Mucosa of descending colon (tissue), 3 donors: ENCODE results near the gene BCKDK. TPM values are rescaled to one million over a fixed set of nuclear protein-coding genes. Genes with fewer than 3 reads are reported as not detected.
"Not testable (repeated sequence)": the region's sequence is repeated elsewhere in the genome, so short reads cannot be mapped to it uniquely, and the experiment has no call there.

ENCODE experiments used
- ATAC-seq: fragments of 200-7000 bp; cut with Tn5 transposase; one replicate; pipeline ENCODE4 v1.9.1; 2020; ENCODE audit warnings: mild to moderate bottlenecking, moderate library complexity
- DNase-seq, 3 donors: peaks; one replicate each; pipeline ENCODE4 v3.0.0-alpha.2; 2020
- H3K36me3 ChIP-seq: fragments of 200-600 bp; one replicate; pipeline ENCODE4 v1.8.0; 2021; ENCODE audit warnings: low read depth, mild to moderate bottlenecking
- H3K4me1 ChIP-seq: fragments of 200-600 bp; one replicate; pipeline ENCODE4 v1.8.0; 2021; ENCODE audit warnings: low read depth, mild to moderate bottlenecking
- H3K4me3 ChIP-seq: fragments of 200-600 bp; one replicate; pipeline ENCODE4 v1.8.0; 2021; ENCODE audit warnings: mild to moderate bottlenecking
- H3K9me3 ChIP-seq: fragments of 200-600 bp; one replicate; pipeline ENCODE4 v1.8.0; 2021; ENCODE audit warnings: mild to moderate bottlenecking
- CTCF ChIP-seq: fragments of 200-600 bp; IDR thresholded peaks from one replicate; pipeline ENCODE4 v1.8.0; 2022; ENCODE audit warnings: antibody characterized with exemption, mild to moderate bottlenecking
- intact Hi-C, 2 donors: fragments of 100-400 bp; cut with DNase I in 1 of 2; cut with micrococcal nuclease in 1 of 2; formaldehyde crosslinking; loops; one replicate each; pipeline versions ENCODE4 v1.11.0 to v1.11.1; 2022; cut with DNase I, micrococcal nuclease
- total RNA-seq, 3 donors: library from RNA; stranded (reverse); fragmentation: NEBNext Ultra II Directional in 2 of 3; extraction: Animal tissue kit (Norgen Biotek cat#: 25700) in 2 of 3; gene quantifications; one replicate each; pipeline versions ENCODE4 v1.2.1 to v1.2.4, GENCODE V29; 2021 to 2023
- donor health status: DM: no; HTN: no; CAD: no; lungs with moderate emphysema.
- donor health status: DM: no; HTN: no; CAD: no.
- donor health status: DM: no; HTN: yes; CAD: no.

The BCKDK gene
- total RNA-seq, 3 donors from 2014 or later = 31.7 to 40.1 (median 36.6) TPM

- intact Hi-C loops = no loop called here
- Histone ChIP-seq H3K4me3 (peak within 1 kb of the TSS; percentile 46), H3K9me3 (no peaks in the 10 kb centered on the region), H3K4me1 (peaks cover 54% of the 10 kb centered on the region), H3K36me3 (no peaks in the 10 kb centered on the region)
- DNase-seq (peak; percentile 94 to 95 (median 95)), ATAC-seq (peak; percentile 63)
- TF ChIP-seq CTCF = no peak
Observed at GRCh38 chr16:31135535-31136286, 27.5 kb downstream of the BCKDK start, which contains the start of gene PRSS8. TSS of gene PRSS8 (minus strand) at chr16:31135727. CDS start at chr16:31135498, 229 bp downstream.

- TF ChIP-seq CTCF = no peak
- DNase-seq (no peak), ATAC-seq (no peak)
- peaks cover 55% of the 10 kb centered on the region for H3K4me1 ChIP-seq
- H3K4me3 ChIP-seq = no peak overlapping the region
- intact Hi-C loops = no loop called here
- H3K9me3 ChIP-seq = no peaks in the 10 kb centered on the region
- H3K36me3 ChIP-seq = no peaks in the 10 kb centered on the region
Observed at GRCh38 chr16:31136287-31136662, 28.1 kb downstream of the BCKDK start.

GRCh38 chr16:31136822-31137499 lies 28.8 kb downstream of the BCKDK start:
- ATAC-seq, intact Hi-C loops, DNase-seq, H3K4me3 ChIP-seq, H3K36me3 ChIP-seq, H3K9me3 ChIP-seq: not testable (repeated sequence)
- peaks cover 55% of the 10 kb centered on the region for H3K4me1 ChIP-seq

DNA sequence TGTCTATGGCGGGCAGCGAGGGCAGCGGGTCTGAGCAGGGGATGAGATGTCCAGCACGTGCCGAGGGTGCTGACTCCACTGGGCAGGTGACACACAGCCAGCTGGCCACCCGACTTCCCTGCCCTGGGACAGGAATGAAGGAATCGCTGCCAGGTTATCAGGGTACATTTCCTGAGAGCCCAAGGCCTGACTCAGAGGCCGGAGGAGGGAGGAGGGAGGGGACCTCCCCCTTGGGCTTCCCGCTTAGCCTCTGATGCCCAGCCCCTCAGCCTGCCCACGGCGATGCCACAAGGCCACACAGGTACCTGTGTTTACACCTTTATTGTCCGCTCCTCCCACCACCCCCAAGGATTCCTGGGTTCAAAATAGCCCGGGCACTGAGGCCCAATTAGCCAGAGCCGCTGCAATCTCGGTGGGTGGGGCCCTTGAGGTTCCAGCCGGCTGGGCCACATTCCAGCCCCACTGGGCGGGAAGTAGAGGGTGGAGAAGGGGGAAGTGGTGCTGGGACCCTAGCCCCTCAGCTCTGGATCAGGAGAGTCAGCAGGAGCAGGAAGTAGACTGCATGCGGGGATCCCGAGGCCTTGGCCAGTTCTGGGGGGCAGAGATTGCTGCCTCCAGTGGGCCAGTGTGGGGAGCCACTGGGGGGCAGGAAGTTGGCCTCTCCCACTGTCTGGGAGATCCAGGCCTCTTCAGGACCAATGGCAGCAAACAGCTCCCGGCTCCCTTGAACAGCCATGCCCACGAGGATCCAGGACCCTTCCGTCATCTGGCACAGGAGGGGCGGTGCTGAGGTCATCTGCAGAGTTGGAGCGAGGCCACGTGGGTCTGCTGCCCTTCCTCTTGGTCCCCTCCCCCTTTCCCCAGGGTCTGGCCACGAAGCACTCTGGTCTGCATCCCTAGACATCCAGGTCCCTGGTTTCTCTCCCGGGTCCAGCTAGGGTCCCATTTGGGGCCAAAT lies 30.7 kb downstream of the BCKDK start:
- no peak overlapping the region for H3K4me3 ChIP-seq
- no peaks in the 10 kb centered on the region for H3K9me3 ChIP-seq
- TF ChIP-seq CTCF = no peak
- H3K36me3 ChIP-seq = peaks cover 3% of the 10 kb centered on the region
- peaks cover 36% of the 10 kb centered on the region for H3K4me1 ChIP-seq
- intact Hi-C loops = no loop called here
- ATAC-seq = peak; percentile 49
- DNase-seq = peak; percentile 91 to 93 (median 91)

DNA sequence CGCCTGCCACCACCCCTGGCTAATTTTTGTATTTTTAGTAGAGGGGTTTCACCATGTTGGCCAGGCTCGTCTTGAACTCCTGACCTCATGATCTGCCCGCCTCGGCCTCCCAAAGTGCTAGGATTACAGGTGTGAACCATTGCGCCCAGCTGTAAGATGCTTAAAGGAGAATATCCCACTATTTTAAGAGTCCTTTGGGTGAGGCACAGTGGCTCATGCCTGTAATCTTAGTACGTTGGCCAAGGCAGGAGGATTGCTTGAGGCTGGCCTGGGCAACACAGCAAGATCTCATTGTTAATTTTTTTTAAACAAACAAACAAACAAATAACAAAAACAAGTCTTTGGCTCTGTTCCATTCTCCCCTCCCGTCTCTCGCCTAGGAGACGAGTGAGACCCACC lies 32.9 kb downstream of the BCKDK start:
- ATAC-seq, H3K4me3 ChIP-seq, H3K36me3 ChIP-seq, DNase-seq, H3K9me3 ChIP-seq: not testable (repeated sequence)
- intact Hi-C loops = loop anchor here in 1 of 2 donors (10.0 kb wide), 1 partner anchor 156 kb away; the partner anchor contains the start of gene HSD3B7
- H3K4me1 ChIP-seq = peaks cover 34% of the 10 kb centered on the region

DNA sequence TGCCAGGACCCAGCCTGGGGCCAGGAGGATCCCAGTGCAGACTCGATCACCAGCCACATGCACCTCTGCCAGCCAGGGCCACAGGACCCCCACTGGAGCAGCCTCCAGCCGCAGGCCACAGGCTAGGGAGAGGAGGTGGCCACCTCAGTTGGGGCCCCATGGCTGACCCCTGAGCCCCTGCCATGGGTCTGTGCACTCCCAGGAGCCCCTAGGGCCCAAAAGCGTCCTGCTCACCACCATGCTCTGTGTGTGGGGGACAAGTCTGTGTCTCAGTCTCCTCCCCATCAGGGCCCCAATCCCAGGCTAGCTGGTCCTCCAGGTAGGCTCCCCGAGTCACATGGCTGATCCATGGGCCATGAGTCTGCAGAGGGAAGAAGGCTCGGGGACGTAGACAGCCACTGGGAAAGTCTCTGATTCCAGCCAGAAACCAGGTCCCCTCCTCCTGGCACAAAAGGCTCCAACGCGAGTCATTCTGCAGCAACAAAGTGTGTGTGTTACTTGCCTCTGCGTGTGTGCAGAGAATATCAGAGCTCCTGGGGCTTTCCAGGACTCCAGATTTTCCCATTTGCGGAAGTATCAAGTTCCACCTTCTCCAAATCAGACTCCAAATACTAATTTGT lies 33.4 kb downstream of the BCKDK start:
- DNase-seq = peak; percentile 35 to 71 (median 69)
- peak; percentile 3 for ATAC-seq
- no peak for TF ChIP-seq CTCF
- peaks cover 3% of the 10 kb centered on the region for H3K36me3 ChIP-seq
- intact Hi-C loops = loop anchor here in 1 of 2 donors (10.0 kb wide), 1 partner anchor 157 kb away; the partner anchor contains the start of gene HSD3B7
- no peaks in the 10 kb centered on the region for H3K9me3 ChIP-seq
- H3K4me3 ChIP-seq = no peak overlapping the region
- peaks cover 32% of the 10 kb centered on the region for H3K4me1 ChIP-seq
